MCF 10A (cell line): ENCODE data around the gene CNR2. TPM values are rescaled to one million over a fixed set of nuclear protein-coding genes. Genes with fewer than 3 reads are reported as not detected.
A peak's percentile ranks its signal among the peaks of the same experiment; 100 is the strongest.
"Not testable (repeated sequence)": the region's sequence is repeated elsewhere in the genome, so short reads cannot be mapped to it uniquely, and the experiment has no call there.

Experiments used
- BruUV-seq: library from RNA; stranded (reverse); fragments of 400-500 nt; replicated peaks from 2 replicates; lab custom pipeline; 2021; lab: Mats Ljungman, UMichigan
- CTCF ChIA-PET: fragments of 300-600 bp; sonication (Branson Sonifier 250); formaldehyde crosslinking; extraction: SDS; loops from one replicate; lab custom pipeline; 2021; ENCODE audit warnings: antibody characterized with exemption, inconsistent platforms; lab: Yijun Ruan, JAX
- POLR2A ChIA-PET: fragments of 300-600, 350-650 bp; sonication (Branson Sonifier 250); formaldehyde crosslinking; extraction: SDS; loops from one replicate; lab custom pipeline; 2020; ENCODE audit warnings: antibody characterized with exemption, inconsistent platforms; lab: Yijun Ruan, JAX
- DNase-seq: peaks from one replicate; pipeline ENCODE4 v3.0.0-alpha.2; 2018; ENCODE audit not compliant: unreplicated experiment
- H3K27ac Mint-ChIP-seq: one replicate; pipeline ENCODE4 v1.8.0; 2022; ENCODE audit warnings: mild to moderate bottlenecking, low read depth, mixed read lengths; ENCODE audit not compliant: unreplicated experiment
- H3K27me3 Mint-ChIP-seq: one replicate; pipeline ENCODE4 v1.8.0; 2022; ENCODE audit warnings: mixed read lengths; ENCODE audit not compliant: insufficient read depth, unreplicated experiment
- H3K36me3 Mint-ChIP-seq: one replicate; pipeline ENCODE4 v1.8.0; 2022; ENCODE audit warnings: mild to moderate bottlenecking, moderate library complexity, mixed read lengths; ENCODE audit not compliant: insufficient read depth, unreplicated experiment
- H3K4me1 Mint-ChIP-seq: one replicate; pipeline ENCODE4 v1.8.0; 2022; ENCODE audit warnings: mixed read lengths; ENCODE audit not compliant: insufficient read depth, unreplicated experiment
- H3K4me3 Mint-ChIP-seq: one replicate; pipeline ENCODE4 v1.8.0; 2022; ENCODE audit warnings: mild to moderate bottlenecking, moderate library complexity, mixed read lengths; ENCODE audit not compliant: unreplicated experiment
- H3K9me3 Mint-ChIP-seq: one replicate; pipeline ENCODE4 v1.8.0; 2022; ENCODE audit warnings: mixed read lengths; ENCODE audit not compliant: unreplicated experiment
- intact Hi-C: fragments of 100-400 bp; cut with micrococcal nuclease; formaldehyde crosslinking; loops from 2 replicates; pipeline ENCODE4 v1.14.1; 2022
- total RNA-seq: library from RNA; stranded (reverse); gene quantifications from 2 replicates; pipeline ENCODE4 v1.2.3, GENCODE V29; 2022
- TF ChIP-seq, protein P1 (sequence below): fragments of 200-600 bp; IDR thresholded peaks from one replicate; pipeline ENCODE4 v1.8.0; 2022; ENCODE audit warnings: antibody characterized with exemption, mild to moderate bottlenecking; ENCODE audit not compliant: unreplicated experiment

The CNR2 gene
- total RNA-seq, 1 experiment from 2014 or later: not detected

GRCh38 chr1:23958810-23959460, 45.8 kb upstream of the CNR2 start:
- POLR2A ChIA-PET: interaction anchor here (0.7 to 4.0 kb wide), 18 partner anchors 9 to 408 kb away, joined by 3 to 97 read pairs (median 8); partner anchors contain the start of genes PITHD1 and SRSF10
- Mint-ChIP-seq H3K4me1 (peaks cover 34% of the 10 kb centered on the region), H3K4me3 (peak overlapping the region; percentile 95), H3K27ac (peak overlapping the region; percentile 100), H3K36me3 (peaks cover 53% of the 10 kb centered on the region), H3K9me3 (no peaks in the 10 kb centered on the region), H3K27me3 (no peaks in the 10 kb centered on the region)
- TF ChIP-seq, protein P1, sequence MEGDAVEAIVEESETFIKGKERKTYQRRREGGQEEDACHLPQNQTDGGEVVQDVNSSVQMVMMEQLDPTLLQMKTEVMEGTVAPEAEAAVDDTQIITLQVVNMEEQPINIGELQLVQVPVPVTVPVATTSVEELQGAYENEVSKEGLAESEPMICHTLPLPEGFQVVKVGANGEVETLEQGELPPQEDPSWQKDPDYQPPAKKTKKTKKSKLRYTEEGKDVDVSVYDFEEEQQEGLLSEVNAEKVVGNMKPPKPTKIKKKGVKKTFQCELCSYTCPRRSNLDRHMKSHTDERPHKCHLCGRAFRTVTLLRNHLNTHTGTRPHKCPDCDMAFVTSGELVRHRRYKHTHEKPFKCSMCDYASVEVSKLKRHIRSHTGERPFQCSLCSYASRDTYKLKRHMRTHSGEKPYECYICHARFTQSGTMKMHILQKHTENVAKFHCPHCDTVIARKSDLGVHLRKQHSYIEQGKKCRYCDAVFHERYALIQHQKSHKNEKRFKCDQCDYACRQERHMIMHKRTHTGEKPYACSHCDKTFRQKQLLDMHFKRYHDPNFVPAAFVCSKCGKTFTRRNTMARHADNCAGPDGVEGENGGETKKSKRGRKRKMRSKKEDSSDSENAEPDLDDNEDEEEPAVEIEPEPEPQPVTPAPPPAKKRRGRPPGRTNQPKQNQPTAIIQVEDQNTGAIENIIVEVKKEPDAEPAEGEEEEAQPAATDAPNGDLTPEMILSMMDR: no peak
- BruUV-seq: TSS peak; percentile 54
- DNase-seq: peak; percentile 85
- CTCF ChIA-PET: interaction anchor here (0.6 to 0.7 kb wide), 2 partner anchors 58 to 467 kb away, joined by 3 to 4 read pairs; no protein-coding TSS in a partner anchor
- intact Hi-C loops: loop anchor here (1.0 to 10.0 kb wide), 2 partner anchors 69 to 156 kb away; partner anchors contain the start of gene MYOM3

GRCh38 chr1:23958040-23958809, 45.1 kb upstream of the CNR2 start:
- CTCF ChIA-PET: interaction anchor here (0.6 kb wide), 1 partner anchor 23 kb away, joined by 4 read pairs; no protein-coding TSS in a partner anchor

GRCh38 chr1:23957096-23957495, 43.9 kb upstream of the CNR2 start:
- no peak for DNase-seq
- peaks cover 42% of the 10 kb centered on the region for H3K36me3 Mint-ChIP-seq
- H3K4me1 Mint-ChIP-seq: peaks cover 44% of the 10 kb centered on the region
- BruUV-seq: no TSS peak
- H3K4me3 Mint-ChIP-seq: peak overlapping the region; percentile 25
- H3K27me3 Mint-ChIP-seq: no peaks in the 10 kb centered on the region
- POLR2A ChIA-PET: interaction anchor here (0.5 to 6.7 kb wide), 10 partner anchors 11 to 295 kb away, joined by 3 to 48 read pairs (median 8); partner anchors contain the start of genes PITHD1 and SRSF10
- peak overlapping the region; percentile 46 for H3K27ac Mint-ChIP-seq
- CTCF ChIA-PET: interaction anchor here (0.5 to 1.3 kb wide), 8 partner anchors 66 to 1271 kb away, joined by 3 to 6 read pairs (median 3); no protein-coding TSS in a partner anchor
- TF ChIP-seq, protein P1: no peak
- intact Hi-C loops: loop anchor here (10.0 kb wide), 1 partner anchor 158 kb away; the partner anchor contains the start of gene MYOM3
- no peaks in the 10 kb centered on the region for H3K9me3 Mint-ChIP-seq

More at GRCh38 chr1:23958040-23958809, 45.1 kb upstream of the CNR2 start:
- not testable (repeated sequence) for DNase-seq, BruUV-seq, H3K27me3 Mint-ChIP-seq, H3K9me3 Mint-ChIP-seq
- peaks cover 50% of the 10 kb centered on the region for H3K36me3 Mint-ChIP-seq
- intact Hi-C loops: loop anchor here (10.0 kb wide), 1 partner anchor 157 kb away; the partner anchor contains the start of gene MYOM3
- POLR2A ChIA-PET: interaction anchor here (0.6 to 4.0 kb wide), 11 partner anchors 10 to 436 kb away, joined by 3 to 97 read pairs (median 11); partner anchors contain the start of gene SRSF10
- H3K4me1 Mint-ChIP-seq: peaks cover 38% of the 10 kb centered on the region
- H3K4me3 Mint-ChIP-seq: peak overlapping the region; percentile 95
- H3K27ac Mint-ChIP-seq: peak overlapping the region; percentile 100

DNA sequence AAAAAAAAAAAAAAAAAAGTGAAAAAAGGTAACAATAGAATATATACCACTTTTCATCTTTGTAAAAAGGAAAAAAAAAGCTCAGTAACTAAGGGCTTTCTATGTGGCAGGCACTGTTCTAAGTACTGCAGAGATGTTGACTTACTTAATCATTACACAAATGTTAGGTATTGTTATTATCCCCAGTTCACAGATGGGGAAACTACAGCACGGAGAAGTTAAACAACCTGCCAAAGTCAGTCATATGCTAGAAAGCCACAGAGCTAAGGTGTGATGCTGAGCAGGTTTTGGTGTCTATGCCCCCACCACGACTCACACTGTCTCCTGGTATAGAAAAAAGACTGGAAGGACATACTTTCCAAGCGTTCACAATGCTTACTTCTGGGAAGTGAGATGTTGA, 39.9 kb upstream of the CNR2 start:
- no peak for DNase-seq
- H3K27me3 Mint-ChIP-seq: no peaks in the 10 kb centered on the region
- no TSS peak for BruUV-seq

More for the DNA sequence above, 39.9 kb upstream of the CNR2 start:
- intact Hi-C loops: loop anchor here (10.0 kb wide), 1 partner anchor 162 kb away; the partner anchor contains the start of gene MYOM3
- POLR2A ChIA-PET: interaction anchor here (0.7 to 6.7 kb wide), 12 partner anchors 12 to 814 kb away, joined by 3 to 49 read pairs (median 4); partner anchors contain the start of genes GALE and SRSF10
- no peak overlapping the region for H3K4me3 Mint-ChIP-seq
- peaks cover 45% of the 10 kb centered on the region for H3K4me1 Mint-ChIP-seq
- peak overlapping the region; percentile 71 for H3K27ac Mint-ChIP-seq
- peaks cover 11% of the 10 kb centered on the region for H3K36me3 Mint-ChIP-seq
- CTCF ChIA-PET: interaction anchor here (1.5 kb wide), 1 partner anchor 15 kb away, joined by 3 read pairs; no protein-coding TSS in a partner anchor
- TF ChIP-seq, protein P1: no peak
- no peaks in the 10 kb centered on the region for H3K9me3 Mint-ChIP-seq
